C4-2B (cell line): ENCODE results near the gene NINL.

Source experiments
- CTCF ChIP-seq: fragments of 450-650 bp; conservative IDR thresholded peaks from 2 replicates; pipeline ENCODE4 v1.5.1; 2017; ENCODE audit warnings: mild to moderate bottlenecking
- ZFX ChIP-seq: fragments of 450-650 bp; IDR thresholded peaks from 2 replicates; pipeline ENCODE4 v1.6.1; 2017

DNA sequence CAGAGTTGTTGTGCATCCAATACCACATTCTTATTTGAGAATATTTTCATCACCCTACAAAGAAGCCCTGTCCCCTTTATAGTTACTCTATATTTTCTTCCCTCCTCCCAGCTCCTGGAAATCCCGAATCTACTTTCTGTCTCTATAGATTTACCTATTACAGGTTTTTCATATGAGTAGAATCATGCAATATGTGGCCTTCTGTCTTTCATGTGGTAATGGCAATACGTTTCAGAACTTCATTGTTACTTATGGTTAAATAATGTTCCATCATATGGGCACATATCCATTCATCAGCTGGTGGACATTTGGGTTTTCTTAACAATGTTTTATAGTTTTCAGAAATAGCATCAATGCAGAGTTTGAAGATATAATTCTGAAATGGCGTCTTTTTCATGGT is 160.8 kb downstream of the NINL start:
- TF ChIP-seq CTCF, result no peak
- TF ChIP-seq ZFX, result no peak
